Kidney (tissue), 14 donors: ENCODE data around the gene ADTRP. TPM values are rescaled to one million over a fixed set of nuclear protein-coding genes. Genes with fewer than 3 reads are reported as not detected.

Experiments
- DNase-seq, 5 donors: peaks; one replicate each; pipeline ENCODE4 v3.0.0-alpha.2; 2013 to 2020
- FAIRE-seq: peaks from 2 replicates; lab custom pipeline; 2012; peaks lifted over from hg19 to GRCh38; lab: Jason Lieb, UNC
- H3K27ac ChIP-seq, 2 donors: one replicate each; pipeline ENCODE4 v1.7.0; 2013; ENCODE audit warnings: low read depth in 2 of 2, low read length in 2 of 2, inconsistent platforms in 1 of 2
- H3K27me3 ChIP-seq: one replicate; pipeline ENCODE4 v1.7.1; 2013; ENCODE audit warnings: low read length, inconsistent platforms; ENCODE audit not compliant: control insufficient read depth, insufficient read depth
- H3K36me3 ChIP-seq, 3 donors: one replicate each; pipeline versions ENCODE4 v1.7.0 to v1.7.1; 2013; ENCODE audit warnings: low read length in 3 of 3, control low read depth in 1 of 3, inconsistent platforms in 1 of 3; ENCODE audit not compliant: insufficient read depth in 3 of 3, control insufficient read depth in 2 of 3
- H3K4me1 ChIP-seq, 3 donors: one replicate each; pipeline versions ENCODE4 v1.7.0 to v1.7.1; 2013; ENCODE audit warnings: low read length in 3 of 3, inconsistent platforms in 1 of 3, low read depth in 1 of 3; ENCODE audit not compliant: control insufficient read depth in 2 of 3, insufficient read depth in 2 of 3
- H3K4me3 ChIP-seq, 3 donors: one replicate each; pipeline versions ENCODE4 v1.7.0 to v1.8.1; 2013; ENCODE audit warnings: low read length in 3 of 3, control low read depth in 1 of 3, inconsistent platforms in 1 of 3
- H3K9ac ChIP-seq, 3 donors: one replicate each; pipeline versions ENCODE4 v1.7.0 to v1.7.1; 2013; ENCODE audit warnings: low read length in 3 of 3, control low read depth in 1 of 3, inconsistent platforms in 1 of 3
- H3K9me3 ChIP-seq, 3 donors: one replicate each; pipeline versions ENCODE4 v1.7.0 to v1.7.1; 2013; ENCODE audit warnings: low read length in 3 of 3, control low read depth in 1 of 3, inconsistent platforms in 1 of 3; ENCODE audit not compliant: control insufficient read depth in 2 of 3, insufficient read depth in 1 of 3
- CTCF ChIP-seq: IDR thresholded peaks from 3 replicates; pipeline ENCODE4 v1.5.1; 2012; ENCODE audit warnings: mild to moderate bottlenecking, moderate library complexity, borderline replicate concordance; ENCODE audit not compliant: insufficient read depth; ENCODE audit errors: extremely low read depth
- intact Hi-C: fragments of 100-400 bp; cut with DNase I; formaldehyde crosslinking; loops from one replicate; pipeline ENCODE4 v1.11.1; 2022
- polyA plus RNA-seq: library from polyadenylated mRNA; stranded (reverse); fragments of 350-450 nt; fragmentation: Illumina TruSeq; extraction: RNeasy Lipid Tissue Mini Kit (QIAGEN cat#74804); gene quantifications from one replicate; pipeline ENCODE4 v1.2.3, GENCODE V29; 2014; ENCODE audit warnings: low read depth, low replicate concordance; ENCODE audit not compliant: insufficient read depth
- total RNA-seq: library from RNA; stranded (reverse); fragmentation: NEBNext Ultra II Directional; extraction: Animal tissue kit (Norgen Biotek cat#: 25700); gene quantifications from one replicate; pipeline ENCODE4 v1.2.1, GENCODE V29; 2021
- donor health status: control.
- donor health status: control.
- donor health status: control.
- donor health status: control.
- donor health status: control.
- donor health status: DM: yes; HTN: yes; CAD: no.
- donor health status: Normal renal cell carcinoma (clear cell type).

The ADTRP gene
- total and polyA plus RNA-seq, 2 donors from 2014 or later = 2.7 to 5.9 TPM

DNA sequence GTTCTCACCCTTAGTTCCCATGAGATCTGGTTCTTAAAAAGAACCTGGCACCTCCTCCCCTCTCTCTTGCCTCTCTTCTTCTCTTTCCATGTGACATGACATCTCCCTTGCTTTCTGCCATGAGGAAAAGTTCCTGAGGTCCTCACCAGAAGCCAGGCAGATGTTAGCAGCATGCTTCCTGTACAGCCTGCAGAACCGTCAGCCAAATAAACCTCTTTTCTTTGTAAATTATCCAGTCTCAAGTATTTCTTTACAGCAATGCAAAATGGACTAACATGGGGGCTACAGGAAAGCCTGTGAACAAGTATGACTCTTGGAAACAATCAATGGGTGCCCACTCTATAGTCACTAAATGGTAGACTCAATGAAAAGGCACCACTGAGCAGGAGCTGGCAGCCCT is 34.5 kb downstream of the ADTRP start:
- Histone ChIP-seq H3K9ac (no peak overlapping the region), H3K27ac (peak overlapping the region in 1 of 2 donors; percentile 25)
- intact Hi-C loops = no loop called here

DNA sequence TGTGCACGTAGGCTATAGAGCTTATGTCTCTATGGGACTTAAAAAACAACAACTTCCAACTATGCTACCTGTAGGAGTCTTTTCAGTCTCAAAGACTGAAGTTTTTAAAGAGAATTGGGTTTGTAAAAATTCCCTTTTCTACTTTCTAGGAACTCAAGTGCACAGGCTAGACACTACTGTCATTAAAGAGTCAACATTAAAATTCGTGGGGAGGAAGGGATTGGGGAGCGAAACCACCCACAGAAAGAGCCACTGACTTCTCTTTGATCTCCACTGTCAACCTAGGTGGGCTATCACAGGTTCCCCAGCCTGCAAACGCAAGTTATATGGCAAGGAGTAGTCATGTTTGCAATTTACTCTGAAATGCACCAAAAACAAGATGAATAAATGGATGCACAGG is 37.7 kb downstream of the ADTRP start:
- no peak for TF ChIP-seq CTCF
- H3K27ac ChIP-seq = no peak overlapping the region
- intact Hi-C loops = no loop called here
- no peaks in the 10 kb centered on the region for H3K27me3 ChIP-seq
- H3K36me3 ChIP-seq = no peaks in the 10 kb centered on the region
- no peak for FAIRE-seq
- H3K9ac ChIP-seq = no peak overlapping the region
- H3K9me3 ChIP-seq = no peaks in the 10 kb centered on the region
- H3K4me1 ChIP-seq = peaks cover 0 to 4% (median 0%) of the 10 kb centered on the region in 3 donors
- no peak overlapping the region for H3K4me3 ChIP-seq
- no peak for DNase-seq

More for the DNA sequence above, 34.5 kb downstream of the ADTRP start:
- Histone ChIP-seq H3K36me3 (no peaks in the 10 kb centered on the region), H3K4me1 (peaks cover 0 to 4% (median 0%) of the 10 kb centered on the region in 3 donors), H3K27me3 (no peaks in the 10 kb centered on the region), H3K9me3 (no peaks in the 10 kb centered on the region), H3K4me3 (no peak overlapping the region)
- DNase-seq (no peak), FAIRE-seq (no peak)
- TF ChIP-seq CTCF = no peak

GRCh38 chr6:11738661-11739375 is 39.8 kb downstream of the ADTRP start:
- intact Hi-C loops = no loop called here
- Histone ChIP-seq H3K4me3 (no peak overlapping the region), H3K9ac (no peak overlapping the region), H3K4me1 (no peaks in the 10 kb centered on the region), H3K27ac (no peak overlapping the region), H3K27me3 (no peaks in the 10 kb centered on the region), H3K36me3 (no peaks in the 10 kb centered on the region), H3K9me3 (no peaks in the 10 kb centered on the region)
- TF ChIP-seq CTCF = no peak
- peak in 3 of 5 donors; percentile 40 to 82 (median 80) for DNase-seq
- no peak for FAIRE-seq
